ENCODE measurements around the gene BICRA. TPM values are rescaled to one million over a fixed set of nuclear protein-coding genes. Genes with fewer than 3 reads are reported as not detected.

Gene BICRA
- total RNA-seq, 1 experiment from 2014 or later = 3.8 TPM

DNA sequence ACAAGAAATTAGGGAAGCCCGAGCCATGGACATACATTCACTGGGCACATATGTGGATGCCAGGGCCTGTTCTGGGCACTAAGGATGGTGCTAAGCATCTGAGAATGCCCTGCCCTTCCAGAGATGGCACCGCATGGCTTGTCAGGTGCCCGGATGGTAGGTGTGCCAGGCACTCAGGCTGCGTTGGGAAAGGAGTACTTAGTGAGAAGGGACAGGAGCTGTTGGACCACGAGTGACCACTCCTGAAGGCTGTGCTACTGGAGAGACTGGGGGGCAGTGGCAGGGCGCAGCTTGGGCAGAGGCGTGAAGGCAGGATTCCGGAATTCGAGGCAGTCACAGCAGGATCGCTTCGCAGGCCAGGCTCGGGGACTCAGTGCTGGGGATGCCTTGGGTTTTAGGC, 66.3 kb downstream of the BICRA start:
- in situ Hi-C loops (cut with HindIII; ENCODE audit: low pct_unique_long_range_greater_than_20kb, low sequenced_read_pairs) = no loop called here

DNA sequence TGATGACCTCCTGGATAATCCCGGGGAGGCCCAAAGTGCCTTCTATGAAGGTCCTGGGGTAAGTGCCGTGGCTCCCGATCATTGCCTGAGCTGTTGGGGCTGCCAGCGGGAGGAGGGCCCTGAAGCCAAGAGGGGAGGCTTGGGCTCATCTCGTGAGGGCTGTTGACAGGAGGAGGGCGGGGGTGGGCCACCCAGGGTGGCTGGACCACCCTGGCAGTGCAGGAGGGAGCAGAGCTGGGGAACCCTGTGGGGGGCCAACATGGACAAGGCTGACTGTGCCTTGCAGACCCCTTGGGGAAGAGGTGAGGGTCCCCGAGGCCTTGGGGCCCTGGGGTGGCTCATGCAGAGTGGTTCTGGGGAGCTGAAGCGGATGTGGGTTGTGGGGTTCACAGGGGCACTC, 66.9 kb downstream of the BICRA start:
- in situ Hi-C loops (cut with HindIII; ENCODE audit: low pct_unique_long_range_greater_than_20kb, low sequenced_read_pairs) = no loop called here
- no peak for DNase-seq (ENCODE audit: low read depth, low spot score)

More for the DNA sequence above, 66.3 kb downstream of the BICRA start:
- no peak for DNase-seq (ENCODE audit: low read depth, low spot score)

DNA sequence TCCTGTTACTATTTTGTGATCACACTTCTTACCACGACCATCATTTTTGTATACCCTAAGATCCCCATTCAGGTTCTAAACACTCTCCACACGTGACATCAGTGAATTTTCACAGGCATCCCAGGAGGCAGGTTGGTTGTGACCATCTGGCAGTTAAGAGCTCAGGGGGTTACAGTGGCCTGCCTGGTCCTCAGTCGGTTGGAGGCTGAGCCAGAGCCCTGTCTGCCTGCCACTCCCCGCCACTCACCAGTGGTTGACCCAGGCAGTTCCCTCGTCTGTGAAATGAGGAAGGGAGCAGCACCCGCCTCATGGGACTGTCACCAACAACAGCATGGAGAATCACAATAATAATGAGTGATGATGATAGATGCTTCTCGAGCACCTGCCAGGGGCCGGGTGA, 67.9 kb downstream of the BICRA start:
- in situ Hi-C loops (cut with HindIII; ENCODE audit: low pct_unique_long_range_greater_than_20kb, low sequenced_read_pairs) = no loop called here
- DNase-seq (ENCODE audit: low read depth, low spot score) = no peak

DNA sequence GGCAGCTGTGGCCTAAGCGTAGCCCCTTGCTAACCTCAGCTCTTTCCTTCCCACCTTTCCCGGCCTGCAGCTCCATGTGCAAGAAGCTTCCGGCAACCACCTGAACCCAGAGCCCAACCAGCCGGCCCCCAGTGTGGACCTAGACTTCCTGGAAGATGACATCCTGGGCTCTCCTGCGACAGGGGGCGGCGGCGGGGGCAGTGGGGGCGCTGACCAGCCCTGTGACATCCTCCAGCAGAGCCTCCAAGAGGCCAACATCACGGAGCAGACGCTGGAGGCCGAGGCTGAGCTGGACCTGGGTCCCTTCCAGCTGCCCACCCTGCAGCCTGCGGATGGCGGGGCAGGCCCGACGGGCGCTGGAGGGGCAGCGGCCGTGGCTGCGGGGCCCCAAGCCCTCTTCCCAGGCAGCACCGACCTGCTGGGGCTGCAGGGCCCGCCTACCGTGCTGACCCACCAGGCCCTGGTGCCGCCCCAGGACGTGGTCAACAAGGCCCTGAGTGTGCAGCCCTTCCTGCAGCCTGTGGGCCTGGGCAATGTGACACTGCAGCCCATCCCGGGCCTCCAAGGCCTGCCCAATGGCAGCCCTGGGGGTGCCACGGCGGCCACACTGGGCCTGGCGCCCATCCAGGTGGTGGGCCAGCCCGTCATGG, 70.4 kb downstream of the BICRA start:
- in situ Hi-C loops (cut with HindIII; ENCODE audit: low pct_unique_long_range_greater_than_20kb, low sequenced_read_pairs) = no loop called here

DNA sequence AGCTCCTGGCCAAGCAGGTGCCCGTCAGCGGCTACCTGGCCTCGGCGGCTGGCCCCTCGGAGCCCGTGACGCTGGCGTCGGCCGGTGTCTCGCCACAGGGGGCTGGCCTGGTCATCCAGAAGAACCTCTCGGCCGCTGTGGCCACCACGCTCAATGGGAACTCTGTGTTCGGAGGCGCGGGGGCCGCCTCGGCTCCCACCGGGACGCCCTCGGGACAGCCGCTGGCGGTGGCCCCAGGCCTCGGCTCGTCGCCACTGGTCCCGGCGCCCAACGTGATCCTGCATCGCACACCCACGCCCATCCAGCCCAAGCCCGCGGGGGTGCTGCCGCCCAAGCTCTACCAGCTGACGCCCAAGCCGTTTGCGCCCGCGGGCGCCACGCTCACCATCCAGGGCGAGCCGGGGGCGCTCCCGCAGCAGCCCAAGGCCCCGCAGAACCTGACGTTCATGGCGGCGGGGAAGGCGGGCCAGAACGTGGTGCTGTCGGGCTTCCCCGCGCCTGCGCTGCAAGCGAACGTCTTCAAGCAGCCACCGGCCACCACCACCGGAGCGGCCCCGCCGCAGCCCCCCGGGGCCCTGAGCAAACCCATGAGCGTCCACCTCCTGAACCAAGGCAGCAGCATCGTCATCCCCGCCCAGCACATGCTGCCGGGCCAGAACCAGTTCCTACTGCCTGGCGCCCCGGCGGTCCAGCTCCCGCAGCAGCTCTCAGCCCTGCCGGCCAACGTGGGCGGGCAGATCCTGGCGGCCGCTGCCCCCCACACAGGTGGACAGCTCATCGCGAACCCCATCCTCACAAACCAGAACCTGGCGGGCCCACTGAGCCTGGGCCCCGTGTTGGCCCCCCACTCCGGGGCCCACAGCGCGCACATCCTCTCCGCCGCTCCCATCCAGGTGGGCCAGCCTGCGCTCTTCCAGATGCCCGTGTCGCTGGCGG, 71.3 kb downstream of the BICRA start:
- in situ Hi-C loops (cut with HindIII; ENCODE audit: low pct_unique_long_range_greater_than_20kb, low sequenced_read_pairs) = no loop called here
- no peak for DNase-seq (ENCODE audit: low read depth, low spot score)

More for the DNA sequence above, 70.4 kb downstream of the BICRA start:
- no peak for DNase-seq (ENCODE audit: low read depth, low spot score)

DNA sequence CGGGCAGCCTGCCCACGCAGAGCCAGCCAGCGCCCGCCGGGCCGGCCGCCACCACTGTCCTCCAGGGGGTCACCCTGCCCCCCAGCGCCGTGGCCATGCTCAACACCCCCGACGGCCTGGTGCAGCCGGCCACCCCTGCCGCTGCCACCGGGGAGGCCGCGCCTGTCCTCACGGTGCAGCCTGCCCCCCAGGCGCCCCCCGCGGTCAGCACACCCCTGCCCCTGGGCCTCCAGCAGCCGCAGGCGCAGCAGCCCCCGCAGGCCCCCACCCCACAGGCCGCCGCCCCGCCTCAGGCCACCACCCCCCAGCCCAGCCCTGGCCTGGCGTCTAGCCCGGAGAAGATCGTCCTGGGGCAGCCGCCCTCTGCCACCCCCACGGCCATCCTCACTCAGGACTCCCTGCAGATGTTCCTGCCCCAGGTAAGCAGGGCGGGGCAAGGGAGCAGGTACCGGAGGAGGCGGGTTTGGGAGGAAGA, 72.0 kb downstream of the BICRA start:
- no peak for DNase-seq (ENCODE audit: low read depth, low spot score)
- in situ Hi-C loops (cut with HindIII; ENCODE audit: low pct_unique_long_range_greater_than_20kb, low sequenced_read_pairs) = no loop called here

DNA sequence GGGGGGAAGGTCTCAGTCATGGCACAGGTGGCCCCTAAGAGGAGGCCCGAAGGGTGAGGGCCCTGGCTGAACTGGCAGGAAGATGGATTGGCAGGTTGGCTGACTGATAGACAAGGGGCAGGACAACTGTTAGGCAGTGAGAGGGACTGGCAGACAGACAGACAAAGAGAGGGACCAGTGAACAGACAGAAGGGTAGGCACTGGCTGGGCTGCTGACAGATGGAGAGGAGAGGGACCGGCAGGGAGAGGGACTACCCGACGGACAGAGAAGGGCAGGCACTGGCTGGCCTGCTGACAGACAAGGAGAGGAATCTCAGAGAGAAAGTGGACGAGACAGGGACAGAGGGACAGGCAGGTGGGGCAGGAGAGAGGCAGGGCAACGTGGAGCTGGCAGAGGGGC, 72.5 kb downstream of the BICRA start:
- DNase-seq (ENCODE audit: low read depth, low spot score) = no peak
- in situ Hi-C loops (cut with HindIII; ENCODE audit: low pct_unique_long_range_greater_than_20kb, low sequenced_read_pairs) = no loop called here

DNA sequence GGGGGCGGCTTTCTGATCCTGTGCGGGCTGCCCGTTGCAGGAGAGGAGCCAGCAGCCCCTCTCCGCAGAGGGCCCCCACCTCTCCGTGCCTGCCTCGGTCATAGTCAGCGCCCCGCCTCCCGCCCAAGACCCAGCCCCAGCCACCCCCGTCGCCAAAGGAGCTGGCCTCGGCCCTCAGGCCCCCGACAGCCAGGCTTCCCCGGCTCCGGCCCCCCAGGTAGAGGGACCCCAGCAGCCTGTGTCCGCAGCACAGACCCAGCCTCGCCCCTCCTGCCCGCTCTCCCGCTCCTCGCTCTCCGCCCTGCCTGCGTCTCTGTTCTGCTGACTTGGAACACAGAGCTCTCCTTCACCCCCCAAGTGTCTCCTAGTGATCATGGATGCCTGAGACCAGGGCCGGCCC, 73.0 kb downstream of the BICRA start:
- DNase-seq (ENCODE audit: low read depth, low spot score) = no peak
- in situ Hi-C loops (cut with HindIII; ENCODE audit: low pct_unique_long_range_greater_than_20kb, low sequenced_read_pairs) = no loop called here

DNA sequence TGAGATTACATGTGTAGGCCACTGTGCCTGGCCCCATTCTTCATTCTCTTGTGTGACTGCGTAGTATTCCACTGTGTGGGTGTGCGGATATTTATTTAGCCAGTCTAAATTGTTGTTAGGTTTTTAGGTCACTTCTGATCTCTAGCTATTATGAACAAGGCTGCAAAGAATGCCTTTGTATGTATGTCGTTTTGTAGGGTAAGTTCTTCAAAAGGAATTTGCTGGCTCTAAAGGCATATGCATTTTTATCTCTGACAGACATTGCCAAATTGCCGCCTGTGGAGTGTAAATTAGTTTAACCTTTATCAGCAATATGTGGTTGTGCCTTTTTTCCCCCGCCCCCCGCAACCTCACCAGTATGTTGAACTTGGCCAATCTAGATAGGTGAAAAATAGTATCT, 74.0 kb downstream of the BICRA start:
- no peak for DNase-seq (ENCODE audit: low read depth, low spot score)
- in situ Hi-C loops (cut with HindIII; ENCODE audit: low pct_unique_long_range_greater_than_20kb, low sequenced_read_pairs) = no loop called here

DNA sequence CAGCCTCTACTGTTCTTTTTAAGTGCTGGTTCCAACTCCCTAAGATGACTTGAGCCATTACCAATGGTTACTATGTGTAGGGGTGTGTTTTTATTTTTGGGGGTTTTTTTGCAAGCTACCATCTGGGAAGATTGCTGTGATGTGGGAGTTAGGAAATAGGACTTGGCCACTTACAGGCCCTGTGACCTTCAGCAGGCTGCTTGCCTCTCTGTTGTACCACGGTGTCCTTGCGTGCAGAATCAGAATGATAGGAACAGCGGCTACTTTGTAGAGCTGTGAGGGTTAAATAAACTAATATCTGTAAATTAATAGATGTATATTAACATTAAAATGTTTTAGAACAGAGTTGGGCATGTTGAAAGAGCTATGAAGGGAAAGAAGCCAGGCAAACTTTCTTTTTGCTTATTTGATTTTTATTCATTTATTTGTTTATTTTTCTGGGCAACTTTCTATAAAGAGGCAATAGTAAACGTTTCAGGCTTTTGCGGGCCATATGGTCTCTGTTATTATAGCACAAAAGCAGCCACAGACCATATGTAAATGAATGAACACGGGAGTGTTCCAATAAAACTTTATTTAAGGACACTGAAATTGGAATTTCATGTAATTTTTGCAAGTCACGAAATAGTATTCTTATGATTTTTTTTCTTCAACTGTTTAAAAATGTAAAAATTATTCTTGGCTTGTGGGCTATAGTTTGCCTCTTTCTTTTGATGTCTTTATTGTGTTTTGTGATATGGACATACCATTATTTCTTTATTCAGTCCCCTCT, 77.9 kb downstream of the BICRA start:
- in situ Hi-C loops (cut with HindIII; ENCODE audit: low pct_unique_long_range_greater_than_20kb, low sequenced_read_pairs) = no loop called here
- no peak for DNase-seq (ENCODE audit: low read depth, low spot score)

DNA sequence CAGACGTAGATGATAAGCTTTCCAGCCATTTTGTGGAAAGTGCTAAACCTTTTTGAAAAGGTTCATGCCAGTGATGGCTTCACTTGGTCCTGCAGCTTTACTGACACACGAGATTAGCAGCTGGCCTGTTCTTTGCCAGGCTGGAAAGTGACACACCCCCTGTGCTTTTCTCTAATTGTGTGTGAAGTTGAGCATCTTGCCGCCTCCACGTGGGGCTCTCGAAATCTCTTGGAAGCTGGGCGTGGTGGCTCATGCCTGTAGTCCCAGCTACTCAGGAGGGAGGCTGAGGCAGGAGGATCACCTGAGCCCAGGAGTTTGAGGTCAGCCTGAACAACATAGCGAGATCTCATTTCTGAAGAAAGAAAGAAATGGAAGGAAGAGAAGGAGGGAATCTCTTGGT, 79.0 kb downstream of the BICRA start:
- in situ Hi-C loops (cut with HindIII; ENCODE audit: low pct_unique_long_range_greater_than_20kb, low sequenced_read_pairs) = no loop called here
- DNase-seq (ENCODE audit: low read depth, low spot score) = no peak

DNA sequence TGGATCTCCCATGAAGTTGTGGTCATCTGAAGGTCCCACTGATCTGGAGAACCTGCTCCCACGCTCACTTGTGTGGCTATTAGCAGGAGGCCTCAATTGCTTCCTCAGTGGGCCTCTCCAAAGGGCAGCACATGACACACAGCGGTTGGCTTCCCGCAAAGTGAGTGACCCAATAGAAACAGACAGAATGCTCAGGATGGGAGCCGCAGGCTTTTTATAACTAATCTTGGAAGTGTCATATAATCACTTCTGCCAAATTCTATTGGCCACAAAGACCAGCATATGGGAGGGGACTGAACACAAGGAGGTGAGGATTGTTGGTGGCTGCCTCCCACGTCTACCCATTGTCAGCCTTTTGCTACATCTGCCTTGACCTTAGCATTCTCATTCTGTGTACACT, 82.2 kb downstream of the BICRA start:
- in situ Hi-C loops (cut with HindIII; ENCODE audit: low pct_unique_long_range_greater_than_20kb, low sequenced_read_pairs) = no loop called here
- DNase-seq (ENCODE audit: low read depth, low spot score) = no peak

DNA sequence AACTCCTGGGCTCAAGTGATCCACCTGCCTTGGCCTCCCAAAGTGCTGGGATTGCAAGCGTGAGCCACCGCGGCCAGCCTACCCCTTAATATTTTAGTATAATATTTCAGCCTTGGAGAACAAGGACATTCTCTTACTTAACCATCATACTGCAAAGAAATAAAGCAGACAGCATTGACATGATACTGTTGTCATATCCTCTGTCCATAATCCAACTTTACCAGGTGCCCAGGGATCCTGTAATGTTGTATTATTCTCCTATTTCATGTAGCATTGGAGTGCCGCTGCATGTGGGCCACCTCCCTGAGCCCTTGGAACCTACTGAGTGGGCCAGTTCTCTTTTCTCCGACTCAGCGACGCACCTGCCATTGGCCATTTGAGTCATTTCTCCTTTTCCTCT, 82.8 kb downstream of the BICRA start:
- in situ Hi-C loops (cut with HindIII; ENCODE audit: low pct_unique_long_range_greater_than_20kb, low sequenced_read_pairs) = no loop called here

DNA sequence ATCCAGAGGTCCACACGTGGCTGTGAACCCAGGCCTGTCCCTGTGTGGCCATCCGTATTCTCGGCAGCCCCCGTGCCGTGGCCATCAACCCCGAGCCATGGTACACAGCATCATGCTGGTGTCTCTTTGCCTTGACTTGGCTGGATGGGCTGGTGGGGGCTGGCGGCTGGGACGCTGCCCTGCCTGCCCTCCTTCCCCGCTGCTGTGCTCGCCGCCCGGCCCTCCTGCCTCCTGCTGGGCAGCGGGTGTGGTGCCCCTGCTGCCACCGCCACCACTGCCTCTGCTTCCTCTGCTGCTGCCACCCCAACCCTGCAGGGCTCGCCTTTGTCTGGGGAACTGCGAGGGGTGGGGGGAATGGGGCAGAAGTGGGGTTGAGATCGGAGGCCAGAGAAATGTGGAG, 84.6 kb downstream of the BICRA start:
- no peak for DNase-seq (ENCODE audit: low read depth, low spot score)
- in situ Hi-C loops (cut with HindIII; ENCODE audit: low pct_unique_long_range_greater_than_20kb, low sequenced_read_pairs) = no loop called here

More for the DNA sequence above, 82.8 kb downstream of the BICRA start:
- DNase-seq (ENCODE audit: low read depth, low spot score) = no peak

DNA sequence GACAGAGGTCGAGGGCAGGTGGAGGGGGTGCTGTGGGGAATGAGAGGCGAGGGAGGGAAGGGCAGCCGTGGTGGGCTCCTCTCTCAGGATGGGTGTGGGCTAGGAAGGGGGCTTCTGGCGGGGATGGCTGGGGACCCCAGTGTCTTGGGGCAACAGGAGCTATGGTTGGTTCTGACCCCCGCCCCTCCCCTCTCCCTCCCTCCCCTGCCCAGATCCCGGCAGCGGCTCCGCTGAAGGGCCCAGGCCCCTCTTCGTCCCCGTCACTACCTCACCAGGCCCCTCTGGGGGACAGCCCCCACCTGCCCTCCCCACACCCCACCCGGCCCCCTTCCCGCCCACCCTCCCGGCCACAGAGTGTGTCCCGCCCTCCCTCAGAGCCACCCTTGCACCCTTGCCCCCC, 85.0 kb downstream of the BICRA start:
- no peak for DNase-seq (ENCODE audit: low read depth, low spot score)
- in situ Hi-C loops (cut with HindIII; ENCODE audit: low pct_unique_long_range_greater_than_20kb, low sequenced_read_pairs) = no loop called here

DNA sequence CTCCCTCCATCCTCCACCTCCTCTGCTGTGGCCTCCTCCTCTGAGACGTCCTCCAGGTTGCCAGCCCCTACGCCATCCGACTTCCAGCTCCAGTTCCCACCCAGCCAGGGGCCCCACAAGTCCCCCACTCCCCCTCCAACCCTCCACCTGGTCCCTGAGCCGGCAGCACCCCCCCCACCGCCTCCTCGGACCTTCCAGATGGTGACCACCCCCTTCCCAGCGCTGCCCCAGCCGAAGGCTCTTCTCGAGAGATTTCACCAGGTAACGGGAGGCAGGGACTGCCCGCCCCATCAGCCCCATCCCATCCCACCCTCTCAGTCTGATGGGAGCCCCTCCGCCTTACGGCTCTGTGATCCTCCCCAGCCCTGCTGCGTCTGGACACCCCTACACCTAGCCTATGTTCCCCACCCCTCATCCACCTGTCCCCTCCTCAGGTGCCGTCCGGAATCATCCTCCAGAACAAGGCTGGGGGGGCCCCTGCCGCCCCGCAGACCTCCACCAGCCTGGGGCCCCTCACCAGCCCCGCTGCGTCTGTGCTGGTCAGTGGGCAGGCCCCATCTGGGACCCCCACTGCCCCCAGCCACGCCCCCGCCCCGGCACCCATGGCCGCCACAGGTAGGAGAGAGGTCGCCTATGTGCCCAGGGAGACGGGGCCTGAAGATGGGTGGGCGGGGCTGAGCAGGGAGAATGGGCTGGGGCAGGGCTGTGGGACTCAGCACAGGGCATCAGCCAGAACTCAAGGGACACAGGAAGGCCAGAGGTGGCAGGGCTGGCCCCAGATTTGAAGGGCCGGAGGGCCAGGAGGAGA, 85.7 kb downstream of the BICRA start:
- in situ Hi-C loops (cut with HindIII; ENCODE audit: low pct_unique_long_range_greater_than_20kb, low sequenced_read_pairs) = no loop called here

DNA sequence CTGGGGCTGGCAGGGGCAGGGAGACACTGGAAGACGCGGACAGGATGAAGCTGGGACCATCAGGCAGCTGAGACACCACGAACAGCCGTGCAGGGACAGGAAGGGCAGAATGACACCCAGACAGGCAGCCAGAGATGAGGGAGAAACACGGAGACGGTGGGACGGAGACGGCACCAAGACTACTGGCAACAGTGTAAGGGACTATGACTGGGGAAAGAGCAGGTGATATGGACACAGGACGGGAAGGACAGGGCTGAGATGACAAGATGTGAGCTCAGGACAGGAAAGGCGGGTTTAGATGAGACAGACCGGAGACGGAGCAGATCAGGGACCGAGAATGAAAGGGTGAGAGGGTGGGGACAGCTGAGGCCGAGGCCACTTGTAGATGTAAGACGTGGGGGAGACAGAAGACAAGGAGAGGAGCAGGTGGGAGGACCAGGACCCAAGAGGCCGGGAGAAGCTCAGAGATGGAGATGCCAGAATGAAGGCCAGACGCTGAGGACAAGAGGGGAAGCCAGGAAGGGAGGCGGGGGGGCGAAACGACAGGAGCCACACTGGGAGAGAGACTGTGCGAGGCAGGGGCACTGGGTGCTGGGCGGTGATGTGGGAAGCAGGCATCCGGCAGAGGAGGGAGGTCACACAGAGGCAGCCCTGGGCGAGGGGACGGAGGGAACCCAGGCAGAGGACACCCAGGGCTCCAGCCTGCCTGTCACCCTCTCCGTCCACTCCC, 86.8 kb downstream of the BICRA start:
- in situ Hi-C loops (cut with HindIII; ENCODE audit: low pct_unique_long_range_greater_than_20kb, low sequenced_read_pairs) = no loop called here
- DNase-seq (ENCODE audit: low read depth, low spot score) = no peak

More for the DNA sequence above, 85.7 kb downstream of the BICRA start:
- DNase-seq (ENCODE audit: low read depth, low spot score) = no peak
